ENCODE results near the gene RAB3A.

GRCh38 chr19:18167975-18168645, 35.7 kb downstream of the RAB3A start:
- TF ChIP-seq EZH2 (IDR thresholded peaks at IDR 0.05; ENCODE audit: insufficient read depth, poor library complexity, severe bottlenecking) (no peak), EZH2phosphoT487 (IDR thresholded peaks at IDR 0.05; ENCODE audit: insufficient read depth, low read depth) (no peak)

Data from GM23248 (cell line).